Endothelial cell of umbilical vein (primary cell): ENCODE results near the gene CRY2. TPM values are rescaled to one million over a fixed set of nuclear protein-coding genes. Genes with fewer than 3 reads are reported as not detected.

Experiments used
- BruUV-seq: library from RNA; stranded (reverse); fragments of 400-500 nt; replicated peaks from 2 replicates; lab custom pipeline; 2021; lab: Mats Ljungman, UMichigan
- CTCF ChIA-PET: fragments of 300-600, 350-600 bp; sonication (Branson Sonifier 250); formaldehyde crosslinking; loops from one replicate; lab custom pipeline; 2021; ENCODE audit warnings: antibody characterized with exemption, inconsistent platforms; lab: Charles Lee
- POLR2A ChIA-PET: fragments of 300-600, 350-600 bp; sonication (Branson Sonifier 250); formaldehyde crosslinking; loops from one replicate; lab custom pipeline; 2021; ENCODE audit warnings: antibody characterized with exemption, inconsistent platforms; lab: Charles Lee
- DNase-seq: peaks from one replicate; pipeline ENCODE4 v3.0.0-alpha.2; 2011; ENCODE audit warnings: low read depth, low spot score
- FAIRE-seq: peaks from 2 replicates; lab custom pipeline; 2011; peaks lifted over from hg19 to GRCh38; lab: Jason Lieb, UNC
- H2AFZ ChIP-seq: 2 replicates; pipeline ENCODE4 v1.6.0; 2012; ENCODE audit warnings: low read depth, low read length, control low read depth, inconsistent platforms
- H3K27ac ChIP-seq: 2 replicates; pipeline ENCODE4 v1.5.1; 2011; ENCODE audit warnings: low read depth, mild to moderate bottlenecking, control low read depth, low read length, moderate library complexity; ENCODE audit not compliant: insufficient read depth
- H3K27me3 ChIP-seq, 2 experiments: 2 replicates each; pipeline versions ENCODE4 v1.6.0 to v1.6.1; 2011; ENCODE audit warnings: low read length in 2 of 2, mixed read lengths in 1 of 2; ENCODE audit not compliant: control insufficient read depth in 2 of 2, insufficient read depth in 2 of 2
- H3K36me3 ChIP-seq, 2 experiments: 2 replicates in 1 of 2; 3 replicates in 1 of 2; pipeline ENCODE4 v1.5.1; 2011; ENCODE audit warnings: low read length in 2 of 2, mild to moderate bottlenecking in 1 of 2, moderate library complexity in 1 of 2; ENCODE audit not compliant: control insufficient read depth in 2 of 2, insufficient read depth in 2 of 2; ENCODE audit errors: extremely low read depth in 1 of 2
- H3K4me1 ChIP-seq: 3 replicates; pipeline ENCODE4 v1.5.1; 2011; ENCODE audit warnings: mild to moderate bottlenecking, low read length; ENCODE audit not compliant: control insufficient read depth, insufficient read depth; ENCODE audit errors: extremely low read depth
- H3K4me2 ChIP-seq: 2 replicates; pipeline ENCODE4 v1.6.1; 2011; ENCODE audit warnings: low read length, control low read depth, mixed read lengths; ENCODE audit not compliant: insufficient read depth
- H3K4me3 ChIP-seq, 3 experiments: fragments of 200-600 bp in 1 of 3; sonication (generic), shearing (Covaris generic) in 1 of 3; replicated peaks in 1 of 3; 2 replicates each; pipeline ENCODE4 v1.5.1; 2011 to 2016; ENCODE audit warnings: control low read depth in 3 of 3, low read length in 3 of 3, mild to moderate bottlenecking in 2 of 3, inconsistent platforms in 1 of 3, low read depth in 1 of 3, moderate library complexity in 1 of 3; ENCODE audit not compliant: insufficient read depth in 1 of 3
- H3K79me2 ChIP-seq: 2 replicates; pipeline ENCODE4 v1.6.0; 2012; ENCODE audit warnings: low read length, inconsistent platforms; ENCODE audit not compliant: control insufficient read depth, insufficient read depth
- H3K9ac ChIP-seq: replicated peaks from 2 replicates; pipeline ENCODE3; 2011; ENCODE audit warnings: low read length, control low read depth; ENCODE audit not compliant: insufficient read depth; ENCODE audit errors: extremely low read depth
- H3K9me1 ChIP-seq: replicated peaks from 3 replicates; pipeline ENCODE4 v1.6.0; 2011; ENCODE audit warnings: mild to moderate bottlenecking, low read length; ENCODE audit not compliant: control insufficient read depth, insufficient read depth; ENCODE audit errors: extremely low read depth
- H3K9me3 ChIP-seq: replicated peaks from 2 replicates; pipeline ENCODE4 v1.5.1; 2012; ENCODE audit warnings: low read length, inconsistent platforms; ENCODE audit not compliant: control insufficient read depth, insufficient read depth
- H4K20me1 ChIP-seq: replicated peaks from 2 replicates; pipeline ENCODE3; 2011; ENCODE audit warnings: mild to moderate bottlenecking, low read length; ENCODE audit not compliant: control insufficient read depth, insufficient read depth; ENCODE audit errors: extremely low read depth
- EZH2 ChIP-seq: IDR thresholded peaks from 2 replicates; pipeline ENCODE4 v1.6.1; 2012; ENCODE audit warnings: borderline replicate concordance, low read depth, mild to moderate bottlenecking, moderate library complexity, low read length, inconsistent platforms; ENCODE audit not compliant: severe bottlenecking
- FOS ChIP-seq: IDR thresholded peaks from 2 replicates; pipeline ENCODE4 v1.6.1; 2011; ENCODE audit warnings: mild to moderate bottlenecking, low read length, moderate library complexity, borderline replicate concordance; ENCODE audit not compliant: insufficient read depth
- GATA2 ChIP-seq: IDR thresholded peaks from 2 replicates; pipeline ENCODE4 v1.7.0; 2011; ENCODE audit warnings: low read depth, mild to moderate bottlenecking, moderate library complexity, mixed read lengths, low read length; ENCODE audit not compliant: insufficient read length, insufficient read depth
- JUN ChIP-seq: IDR thresholded peaks from 2 replicates; pipeline ENCODE4 v1.6.1; 2011; ENCODE audit warnings: borderline replicate concordance, low read depth; ENCODE audit not compliant: insufficient read length, insufficient read depth
- MYC ChIP-seq: IDR thresholded peaks from one replicate; pipeline ENCODE4 v1.6.1; 2011; ENCODE audit warnings: mild to moderate bottlenecking, low read depth, low read length
- POLR2A ChIP-seq: IDR thresholded peaks from 2 replicates; pipeline ENCODE4 v1.6.1; 2012; ENCODE audit warnings: low read depth, mild to moderate bottlenecking, control low read depth, low read length
- POLR2AphosphoS5 ChIP-seq: IDR thresholded peaks from 2 replicates; pipeline ENCODE4 v1.6.1; 2012; ENCODE audit warnings: low read depth, mild to moderate bottlenecking, control low read depth, low read length, moderate library complexity; ENCODE audit not compliant: insufficient read depth
- dilution Hi-C: fragments of 300-500 bp; cut with MboI; formaldehyde crosslinking; loops from one replicate; pipeline ENCODE4 v1.15.0; 2019; ENCODE audit warnings: low sequenced_read_pairs; ENCODE audit not compliant: extremely low pct_ligation_motif_present
- intact Hi-C: fragments of 100-400 bp; cut with micrococcal nuclease; formaldehyde crosslinking; loops from one replicate; pipeline ENCODE4 v1.10.0; 2022
- polyA plus RNA-seq, 4 experiments: library from polyadenylated mRNA; depleted of rRNA in 3 of 4; stranded (reverse) in 3 of 4; unstranded in 1 of 4; fragments of >200 nt; gene quantifications; 2 replicates each; pipeline versions ENCODE4 v1.2.1 to v1.2.3, GENCODE V29; 2011 to 2012; ENCODE audit warnings: missing spikeins in 1 of 4
- total RNA-seq: library from RNA; stranded (reverse); gene quantifications from 2 replicates; pipeline ENCODE4 v1.2.3, GENCODE V29; 2021
- TF ChIP-seq, protein P1 (sequence below), 2 donors: IDR thresholded peaks; 1 replicate in 1 of 2; 2 replicates in 1 of 2; pipeline ENCODE4 v1.5.1; 2011; ENCODE audit warnings: low read length in 2 of 2, mild to moderate bottlenecking in 2 of 2, moderate library complexity in 2 of 2, control low read depth in 1 of 2, inconsistent platforms in 1 of 2, low read depth in 1 of 2; ENCODE audit not compliant: insufficient read depth in 1 of 2; ENCODE audit errors: extremely low read depth in 1 of 2
- TF ChIP-seq, protein P2 (sequence below): IDR thresholded peaks from 2 replicates; pipeline ENCODE4 v1.6.1; 2011; ENCODE audit not compliant: insufficient read depth, insufficient read length

The CRY2 gene
- total and polyA plus RNA-seq, 2 donors (not counting 3 experiments of a cell fraction or from before 2014, with no cell fraction given) = 7.7 to 11.7 TPM

DNA sequence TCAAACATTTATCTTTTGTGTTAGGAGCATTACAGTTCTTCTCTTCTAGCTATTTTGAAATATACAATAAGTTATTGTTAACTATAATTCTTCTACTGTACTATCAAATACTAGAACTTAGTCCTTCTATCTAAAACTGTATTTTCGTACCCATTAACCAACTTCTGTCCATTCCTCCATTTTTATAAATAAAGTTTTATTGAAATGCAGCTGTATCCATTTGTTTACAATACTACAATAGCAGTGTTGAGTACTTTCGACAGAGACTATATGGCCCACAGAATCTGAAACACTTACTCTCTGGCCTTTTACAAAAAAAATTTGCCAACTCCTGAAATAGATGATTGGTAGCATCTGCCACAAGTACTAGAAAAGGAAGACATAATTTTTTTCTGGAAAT lies 47.0 kb upstream of the CRY2 start:
- dilution Hi-C loops = no loop called here
- Histone ChIP-seq H3K27me3 (no peaks in the 10 kb centered on the region), H3K9me1 (no peaks in the 10 kb centered on the region), H3K9me3 (no peaks in the 10 kb centered on the region), H3K27ac (no peak overlapping the region), H3K36me3 (no peaks in the 10 kb centered on the region), H3K9ac (no peak overlapping the region), H3K79me2 (peaks cover under 1% of the 10 kb centered on the region), H4K20me1 (no peaks in the 10 kb centered on the region), H3K4me2 (no peak overlapping the region), H3K4me3 (no peak overlapping the region), H3K4me1 (peaks cover 13% of the 10 kb centered on the region), H2AFZ (no peak overlapping the region)
- ChIA-PET CTCF (interaction anchor here (0.7 to 1.5 kb wide), 2 partner anchors 16 to 29 kb away, joined by 3 read pairs; no protein-coding TSS in a partner anchor), POLR2A (no interaction called here)
- DNase-seq (no peak), FAIRE-seq (no peak)
- intact Hi-C loops = loop anchor here (5.0 kb wide), 1 partner anchor 138 kb away; no protein-coding TSS in a partner anchor
- TF ChIP-seq EZH2 (no peak), FOS (no peak), GATA2 (no peak), POLR2AphosphoS5 (no peak), MYC (no peak), JUN (no peak), POLR2A (no peak)
- TF ChIP-seq, protein P1, sequence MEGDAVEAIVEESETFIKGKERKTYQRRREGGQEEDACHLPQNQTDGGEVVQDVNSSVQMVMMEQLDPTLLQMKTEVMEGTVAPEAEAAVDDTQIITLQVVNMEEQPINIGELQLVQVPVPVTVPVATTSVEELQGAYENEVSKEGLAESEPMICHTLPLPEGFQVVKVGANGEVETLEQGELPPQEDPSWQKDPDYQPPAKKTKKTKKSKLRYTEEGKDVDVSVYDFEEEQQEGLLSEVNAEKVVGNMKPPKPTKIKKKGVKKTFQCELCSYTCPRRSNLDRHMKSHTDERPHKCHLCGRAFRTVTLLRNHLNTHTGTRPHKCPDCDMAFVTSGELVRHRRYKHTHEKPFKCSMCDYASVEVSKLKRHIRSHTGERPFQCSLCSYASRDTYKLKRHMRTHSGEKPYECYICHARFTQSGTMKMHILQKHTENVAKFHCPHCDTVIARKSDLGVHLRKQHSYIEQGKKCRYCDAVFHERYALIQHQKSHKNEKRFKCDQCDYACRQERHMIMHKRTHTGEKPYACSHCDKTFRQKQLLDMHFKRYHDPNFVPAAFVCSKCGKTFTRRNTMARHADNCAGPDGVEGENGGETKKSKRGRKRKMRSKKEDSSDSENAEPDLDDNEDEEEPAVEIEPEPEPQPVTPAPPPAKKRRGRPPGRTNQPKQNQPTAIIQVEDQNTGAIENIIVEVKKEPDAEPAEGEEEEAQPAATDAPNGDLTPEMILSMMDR (IDR thresholded peaks at IDR 0.05; ENCODE audit: extremely low read depth in 1 of 2, insufficient read depth in 1 of 2, low read depth in 1 of 2, low read length in 2 of 2) = no peak
- TF ChIP-seq, protein P2, sequence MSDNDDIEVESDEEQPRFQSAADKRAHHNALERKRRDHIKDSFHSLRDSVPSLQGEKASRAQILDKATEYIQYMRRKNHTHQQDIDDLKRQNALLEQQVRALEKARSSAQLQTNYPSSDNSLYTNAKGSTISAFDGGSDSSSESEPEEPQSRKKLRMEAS = no peak
- no TSS peak for BruUV-seq
